GM06990 (cell line): ENCODE measurements around the gene CD247.
"Not testable (repeated sequence)": the region's sequence is repeated elsewhere in the genome, so short reads cannot be mapped to it uniquely, and the experiment has no call there.

ENCODE experiments used
- DNase-seq: peaks from one replicate; pipeline ENCODE4 v3.0.0-alpha.2; 2011; ENCODE audit not compliant: insufficient read length; ENCODE audit errors: extremely low read depth
- H3K27me3 ChIP-seq: replicated peaks from 2 replicates; pipeline ENCODE4 v1.6.0; 2011; ENCODE audit warnings: low read length; ENCODE audit not compliant: control insufficient read depth, insufficient read depth
- H3K36me3 ChIP-seq: 2 replicates; pipeline ENCODE4 v1.5.1; 2011; ENCODE audit warnings: low read length; ENCODE audit not compliant: control insufficient read depth, insufficient read depth
- H3K4me3 ChIP-seq: replicated peaks from 2 replicates; pipeline ENCODE4 v1.5.1; 2011; ENCODE audit warnings: low read depth, mild to moderate bottlenecking, control low read depth, low read length
- TF ChIP-seq, protein P1 (sequence below): IDR thresholded peaks from 2 replicates; pipeline ENCODE4 v1.5.1; 2011; ENCODE audit warnings: low read length, control low read depth, mild to moderate bottlenecking, inconsistent platforms; ENCODE audit not compliant: insufficient read depth, poor library complexity, severe bottlenecking

Gene CD247

DNA sequence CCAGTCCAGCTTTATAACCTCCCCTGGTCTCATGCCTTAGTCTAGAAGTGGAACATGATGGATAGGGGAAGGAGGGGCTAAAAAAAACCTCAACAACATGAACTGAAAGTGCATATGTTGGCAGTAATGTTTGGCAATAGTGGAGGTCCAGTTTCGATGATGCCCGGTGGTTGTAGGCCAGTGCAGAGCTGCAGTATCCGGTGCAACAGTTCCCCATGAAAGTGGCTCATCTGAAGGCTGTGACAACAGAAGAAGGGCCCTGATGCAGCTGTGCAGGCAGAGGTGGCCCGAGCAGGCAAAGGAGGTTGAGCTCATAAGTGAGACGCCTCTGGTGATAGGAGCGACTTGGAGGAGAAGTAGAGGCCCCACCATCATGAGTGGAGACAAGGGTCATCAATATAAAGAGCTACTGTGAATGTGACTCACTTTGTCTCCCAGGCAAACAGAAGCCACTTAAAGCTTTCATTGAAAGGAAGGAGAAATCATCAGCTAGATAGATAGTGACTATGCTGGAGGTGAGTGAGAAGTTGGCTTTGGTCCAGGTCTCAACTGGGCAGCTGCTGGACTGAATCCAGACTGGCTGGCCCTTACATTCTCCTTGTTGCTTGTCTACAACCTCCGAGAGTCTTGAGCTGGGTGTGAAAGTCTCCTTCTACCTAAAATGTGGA is 45.4 kb upstream of the CD247 start:
- Histone ChIP-seq H3K4me3 (no peak overlapping the region), H3K27me3 (no peaks in the 10 kb centered on the region), H3K36me3 (no peaks in the 10 kb centered on the region)
- TF ChIP-seq, protein P1, sequence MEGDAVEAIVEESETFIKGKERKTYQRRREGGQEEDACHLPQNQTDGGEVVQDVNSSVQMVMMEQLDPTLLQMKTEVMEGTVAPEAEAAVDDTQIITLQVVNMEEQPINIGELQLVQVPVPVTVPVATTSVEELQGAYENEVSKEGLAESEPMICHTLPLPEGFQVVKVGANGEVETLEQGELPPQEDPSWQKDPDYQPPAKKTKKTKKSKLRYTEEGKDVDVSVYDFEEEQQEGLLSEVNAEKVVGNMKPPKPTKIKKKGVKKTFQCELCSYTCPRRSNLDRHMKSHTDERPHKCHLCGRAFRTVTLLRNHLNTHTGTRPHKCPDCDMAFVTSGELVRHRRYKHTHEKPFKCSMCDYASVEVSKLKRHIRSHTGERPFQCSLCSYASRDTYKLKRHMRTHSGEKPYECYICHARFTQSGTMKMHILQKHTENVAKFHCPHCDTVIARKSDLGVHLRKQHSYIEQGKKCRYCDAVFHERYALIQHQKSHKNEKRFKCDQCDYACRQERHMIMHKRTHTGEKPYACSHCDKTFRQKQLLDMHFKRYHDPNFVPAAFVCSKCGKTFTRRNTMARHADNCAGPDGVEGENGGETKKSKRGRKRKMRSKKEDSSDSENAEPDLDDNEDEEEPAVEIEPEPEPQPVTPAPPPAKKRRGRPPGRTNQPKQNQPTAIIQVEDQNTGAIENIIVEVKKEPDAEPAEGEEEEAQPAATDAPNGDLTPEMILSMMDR: no peak
- DNase-seq: no peak

GRCh38 chr1:167562702-167563101 is 44.4 kb upstream of the CD247 start:
- Histone ChIP-seq H3K27me3 (no peaks in the 10 kb centered on the region), H3K4me3 (no peak overlapping the region), H3K36me3 (no peaks in the 10 kb centered on the region)
- no peak for DNase-seq
- TF ChIP-seq, protein P1: no peak

GRCh38 chr1:167561753-167562152 is 43.4 kb upstream of the CD247 start:
- no peaks in the 10 kb centered on the region for H3K27me3 ChIP-seq
- no peak for DNase-seq
- H3K36me3 ChIP-seq: no peaks in the 10 kb centered on the region
- H3K4me3 ChIP-seq: no peak overlapping the region
- TF ChIP-seq, protein P1: no peak

DNA sequence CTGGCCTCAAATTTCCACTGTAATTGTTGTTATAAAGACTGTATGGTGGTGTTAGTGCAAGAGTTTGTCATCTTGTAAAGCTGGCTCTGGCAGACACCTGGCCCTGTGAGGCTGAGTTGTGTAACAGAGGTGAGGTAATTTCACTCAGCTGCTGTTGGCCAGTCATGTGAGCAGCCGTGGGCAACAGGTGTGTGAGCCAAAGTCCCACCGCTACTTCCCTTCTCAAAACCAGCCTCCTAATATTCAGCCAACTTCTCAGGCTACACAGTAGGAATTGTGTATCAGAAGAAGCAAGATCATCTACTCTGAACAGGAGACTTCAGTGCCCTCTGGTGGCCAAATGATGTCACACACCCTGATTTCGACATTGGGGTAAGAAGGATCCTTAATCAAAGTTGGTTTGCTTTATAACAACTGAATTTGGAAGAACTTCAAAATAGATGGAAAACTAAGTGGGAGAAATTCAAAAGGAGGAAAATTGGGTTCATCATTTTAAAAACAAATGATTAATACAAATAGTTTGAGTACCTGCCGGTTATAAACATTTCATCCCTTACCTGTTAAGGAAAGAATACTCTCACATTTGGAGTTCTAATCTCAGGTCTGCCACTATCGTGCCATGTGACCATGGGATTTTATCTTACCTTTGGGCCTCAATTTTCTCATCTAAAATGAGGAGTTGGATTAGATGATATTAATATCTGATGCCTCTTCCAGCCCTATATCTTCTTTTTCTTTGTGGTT is 37.8 kb upstream of the CD247 start:
- Histone ChIP-seq H3K27me3 (no peaks in the 10 kb centered on the region), H3K36me3 (no peaks in the 10 kb centered on the region), H3K4me3 (no peak overlapping the region)
- peak; percentile 68 for DNase-seq
- TF ChIP-seq, protein P1: peak; percentile 85

GRCh38 chr1:167555072-167555471 is 36.7 kb upstream of the CD247 start:
- not testable (repeated sequence) for H3K27me3 ChIP-seq, H3K36me3 ChIP-seq, DNase-seq, H3K4me3 ChIP-seq

DNA sequence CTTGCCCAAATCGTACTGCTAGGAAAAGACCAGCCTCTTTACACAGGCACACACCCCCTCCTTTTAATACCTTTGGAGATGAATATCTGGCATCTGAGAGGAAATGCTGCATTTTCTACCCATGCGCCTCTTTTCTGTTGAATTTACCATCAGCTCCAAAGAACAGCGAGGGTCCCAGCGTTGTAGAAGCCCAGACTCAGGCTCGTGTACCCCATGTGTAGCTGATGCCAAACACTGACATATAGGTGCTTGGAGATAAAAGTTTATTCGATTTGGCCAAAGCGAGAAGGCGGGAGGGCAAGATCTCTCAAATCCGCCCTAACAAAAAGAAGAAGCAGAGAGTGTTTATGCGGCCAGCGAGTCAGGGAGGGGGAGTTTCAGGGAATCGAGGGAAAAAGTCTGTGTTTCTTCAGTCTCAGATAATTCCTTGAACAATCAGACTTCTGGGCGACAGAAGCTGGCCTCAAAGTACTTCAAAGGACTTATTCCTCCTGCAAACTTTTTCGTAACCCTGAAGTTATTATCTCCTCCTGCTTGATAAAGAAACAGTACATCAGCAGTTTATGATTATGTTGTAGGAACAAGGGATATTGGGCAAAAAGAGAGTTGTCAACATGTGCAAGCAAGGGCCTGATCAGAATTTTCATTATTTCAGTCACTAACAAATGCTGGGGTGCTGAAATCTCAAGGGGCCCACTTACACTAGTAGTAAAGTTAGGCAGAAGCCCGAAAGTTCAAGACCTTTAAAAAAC is 35.9 kb upstream of the CD247 start:
- no peaks in the 10 kb centered on the region for H3K27me3 ChIP-seq
- no peaks in the 10 kb centered on the region for H3K36me3 ChIP-seq
- DNase-seq: no peak
- TF ChIP-seq, protein P1: no peak
- peak overlapping the region; percentile 74 for H3K4me3 ChIP-seq
